Activated naive CD8-positive, alpha-beta T cell (primary cell): ENCODE data around the gene SND1.
"Not testable (repeated sequence)": the region's sequence is repeated elsewhere in the genome, so short reads cannot be mapped to it uniquely, and the experiment has no call there.

Experiments
- H3K27ac Mint-ChIP-seq: one replicate; pipeline ENCODE4 v1.8.0; 2021; ENCODE audit warnings: mixed read lengths
- H3K27me3 Mint-ChIP-seq: one replicate; pipeline ENCODE4 v1.8.0; 2021; ENCODE audit warnings: mixed read lengths
- H3K36me3 Mint-ChIP-seq: one replicate; pipeline ENCODE4 v1.8.0; 2021; ENCODE audit warnings: mixed read lengths
- H3K4me1 Mint-ChIP-seq: one replicate; pipeline ENCODE4 v1.8.0; 2021; ENCODE audit warnings: low read depth, mixed read lengths
- H3K4me3 Mint-ChIP-seq: one replicate; pipeline ENCODE4 v1.8.0; 2021; ENCODE audit warnings: mild to moderate bottlenecking, mixed read lengths
- H3K9me3 Mint-ChIP-seq: one replicate; pipeline ENCODE4 v1.8.0; 2021; ENCODE audit warnings: low read depth, mixed read lengths

SND1 gene

DNA sequence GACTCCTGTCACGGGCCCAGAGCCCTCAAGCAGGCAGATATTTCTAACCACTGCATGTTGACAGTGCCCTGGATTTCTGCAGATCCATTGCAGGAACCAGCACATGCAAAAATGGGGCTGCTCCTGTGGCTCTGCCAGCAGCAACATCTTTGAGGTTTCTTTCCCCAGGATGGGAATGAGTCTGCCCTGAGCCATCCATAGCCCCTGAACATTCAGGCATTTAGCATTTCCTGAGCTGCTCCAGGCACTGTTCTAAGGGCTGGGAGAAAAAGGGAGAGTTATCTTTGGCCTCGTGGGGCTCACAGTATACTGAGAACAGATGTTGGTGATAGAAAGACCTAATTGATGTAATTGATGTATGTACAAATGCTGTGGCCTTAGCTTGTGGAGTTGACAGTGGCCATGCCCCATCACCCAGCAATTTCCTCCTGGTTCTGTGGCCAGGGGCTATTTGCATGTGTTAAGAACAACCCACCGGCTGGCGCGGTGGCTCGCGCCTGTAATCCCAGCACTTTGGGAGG is 445.3 kb downstream of the SND1 start:
- Mint-ChIP-seq H3K27ac (no peak overlapping the region), H3K27me3 (no peaks in the 10 kb centered on the region), H3K4me3 (no peak overlapping the region), H3K9me3 (no peaks in the 10 kb centered on the region), H3K36me3 (peaks cover 10% of the 10 kb centered on the region), H3K4me1 (peaks cover 18% of the 10 kb centered on the region)

DNA sequence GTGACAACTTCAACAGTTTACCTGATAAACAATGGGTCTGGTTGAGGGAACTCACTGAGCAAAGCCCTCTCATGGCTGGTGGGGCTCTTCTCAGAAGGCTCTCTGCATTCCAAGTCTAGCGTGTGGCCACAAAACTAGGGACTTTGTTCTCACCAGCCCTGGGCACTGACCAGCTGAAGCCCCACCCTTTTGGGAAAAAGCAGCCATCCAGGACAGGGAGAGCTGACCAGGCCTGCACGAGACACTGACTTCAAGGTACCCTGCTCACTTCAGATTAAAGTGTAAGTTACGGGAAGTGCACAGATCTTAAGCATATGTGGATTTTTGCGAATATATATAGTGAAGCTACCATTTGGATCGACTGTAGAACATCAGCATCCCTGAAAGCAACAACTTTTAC is 446.6 kb downstream of the SND1 start:
- Mint-ChIP-seq H3K4me3 (no peak overlapping the region), H3K4me1 (peaks cover 27% of the 10 kb centered on the region), H3K9me3 (no peaks in the 10 kb centered on the region), H3K27me3 (no peaks in the 10 kb centered on the region), H3K36me3 (peaks cover 8% of the 10 kb centered on the region), H3K27ac (no peak overlapping the region)

DNA sequence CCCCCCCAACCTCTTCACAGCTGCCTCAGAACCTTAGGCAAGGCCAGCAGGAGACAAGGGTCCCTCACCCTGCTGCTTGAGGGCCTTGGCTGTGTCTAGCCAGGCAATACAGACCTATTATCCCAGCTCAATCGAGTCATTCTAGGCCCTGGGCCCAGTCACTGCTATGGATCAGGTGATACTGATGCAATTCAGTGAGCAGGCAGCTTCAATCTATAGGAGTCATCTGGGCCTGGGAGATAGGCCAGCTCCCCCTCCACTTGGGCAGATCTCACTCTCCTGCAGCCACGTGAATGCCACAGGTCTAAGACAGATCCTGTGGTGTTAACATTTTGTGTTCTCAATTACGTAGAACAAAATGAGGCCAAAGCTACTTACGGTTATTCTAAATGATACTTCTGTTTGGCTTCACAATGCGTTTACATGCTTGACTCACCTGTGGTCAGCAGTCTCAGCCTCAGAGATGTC is 447.2 kb downstream of the SND1 start:
- H3K4me1 Mint-ChIP-seq = peaks cover 29% of the 10 kb centered on the region
- H3K27ac Mint-ChIP-seq = no peak overlapping the region
- H3K36me3 Mint-ChIP-seq = peaks cover 8% of the 10 kb centered on the region
- H3K4me3 Mint-ChIP-seq = no peak overlapping the region
- no peaks in the 10 kb centered on the region for H3K9me3 Mint-ChIP-seq
- H3K27me3 Mint-ChIP-seq = no peaks in the 10 kb centered on the region

DNA sequence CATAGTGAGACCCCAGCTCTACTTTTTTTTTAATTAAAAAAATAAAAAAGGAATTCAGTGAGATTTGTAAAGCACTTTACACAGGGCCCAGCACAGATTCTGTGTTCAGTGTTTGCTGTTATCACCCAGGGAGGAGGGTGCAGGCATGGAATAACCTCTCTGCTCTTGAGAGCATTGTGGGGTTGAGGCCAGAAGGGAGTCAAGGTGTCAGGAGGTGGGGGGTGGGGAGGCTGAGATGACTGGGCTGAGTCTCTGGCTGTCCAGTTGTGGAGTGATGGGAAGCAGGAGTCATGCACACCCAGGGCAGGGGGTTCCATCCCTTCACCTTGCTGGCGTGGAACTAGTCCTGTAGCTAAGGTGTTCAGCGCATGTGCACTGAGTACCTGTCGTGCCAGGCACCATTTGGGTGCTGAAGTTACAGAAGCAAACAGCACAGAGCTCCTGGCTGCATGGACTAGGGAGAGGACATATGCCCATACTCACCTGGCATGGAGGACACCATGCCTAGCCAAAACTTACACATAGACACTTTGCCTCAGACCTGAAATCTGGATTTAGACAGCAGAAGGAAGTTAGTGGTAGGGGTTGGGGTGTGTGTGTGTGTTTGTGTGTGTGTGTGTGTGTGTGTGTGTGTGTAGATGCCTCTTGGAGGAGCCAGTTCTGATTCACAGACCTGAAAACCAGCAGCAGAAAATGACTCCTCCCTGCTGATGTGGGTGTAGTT is 448.4 kb downstream of the SND1 start:
- H3K36me3 Mint-ChIP-seq = peaks cover 8% of the 10 kb centered on the region
- no peak overlapping the region for H3K4me3 Mint-ChIP-seq
- H3K27ac Mint-ChIP-seq = no peak overlapping the region
- peaks cover 35% of the 10 kb centered on the region for H3K4me1 Mint-ChIP-seq
- H3K27me3 Mint-ChIP-seq = peaks cover 2% of the 10 kb centered on the region
- H3K9me3 Mint-ChIP-seq = no peaks in the 10 kb centered on the region

- no peaks in the 10 kb centered on the region for H3K9me3 Mint-ChIP-seq
- peaks cover 4% of the 10 kb centered on the region for H3K36me3 Mint-ChIP-seq
- peaks cover 2% of the 10 kb centered on the region for H3K27me3 Mint-ChIP-seq
- H3K27ac Mint-ChIP-seq = peak overlapping the region; percentile 61
- peaks cover 35% of the 10 kb centered on the region for H3K4me1 Mint-ChIP-seq
- no peak overlapping the region for H3K4me3 Mint-ChIP-seq
Observed at GRCh38 chr7:128100949-128101713, 449.1 kb downstream of the SND1 start.

GRCh38 chr7:128102490-128103291 is 450.7 kb downstream of the SND1 start:
- Mint-ChIP-seq H3K4me1 (peaks cover 47% of the 10 kb centered on the region), H3K27me3 (peaks cover 2% of the 10 kb centered on the region), H3K9me3 (no peaks in the 10 kb centered on the region), H3K27ac (peak overlapping the region; percentile 46), H3K36me3 (no peaks in the 10 kb centered on the region), H3K4me3 (peak overlapping the region; percentile 58)

DNA sequence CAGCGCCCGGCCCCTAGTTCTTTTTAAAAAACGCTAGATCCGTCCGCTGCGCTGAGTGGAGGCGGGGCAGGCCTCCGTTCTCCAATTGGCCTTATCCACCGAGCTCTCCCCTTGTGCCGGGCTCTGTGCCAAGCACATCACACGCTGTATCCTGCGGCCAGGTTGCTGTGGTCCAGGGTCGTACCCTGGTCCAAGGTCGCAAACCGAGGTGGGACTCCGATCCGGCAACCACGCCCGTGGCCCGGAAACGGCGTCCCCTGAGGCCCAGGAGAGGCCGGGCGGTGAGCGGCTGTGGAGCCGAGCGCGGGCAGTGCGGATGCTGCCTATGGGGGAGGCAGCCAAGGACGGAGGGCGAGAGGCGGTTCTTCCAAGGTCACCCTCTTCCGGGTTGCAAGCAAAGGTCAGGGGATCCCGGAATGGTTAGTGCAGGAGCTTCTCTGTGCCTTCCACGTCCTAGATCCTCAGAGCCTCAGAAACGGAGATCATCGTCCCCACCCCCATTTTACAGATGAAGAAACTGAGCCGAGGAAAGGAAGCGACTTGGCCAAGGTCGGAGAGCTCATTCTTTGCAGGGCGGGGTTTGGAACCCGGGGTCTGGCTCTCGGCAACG is 451.6 kb downstream of the SND1 start:
- Mint-ChIP-seq H3K9me3 (no peaks in the 10 kb centered on the region), H3K27me3 (peaks cover 2% of the 10 kb centered on the region), H3K4me3 (peak overlapping the region; percentile 82), H3K36me3 (no peaks in the 10 kb centered on the region), H3K4me1 (peaks cover 53% of the 10 kb centered on the region), H3K27ac (peak overlapping the region; percentile 58)

- H3K27ac Mint-ChIP-seq = peak overlapping the region; percentile 19
- no peaks in the 10 kb centered on the region for H3K9me3 Mint-ChIP-seq
- H3K36me3 Mint-ChIP-seq = no peaks in the 10 kb centered on the region
- peaks cover 59% of the 10 kb centered on the region for H3K4me1 Mint-ChIP-seq
- H3K4me3 Mint-ChIP-seq = peak overlapping the region; percentile 88
- peaks cover 2% of the 10 kb centered on the region for H3K27me3 Mint-ChIP-seq
Observed at GRCh38 chr7:128104108-128104742, 452.2 kb downstream of the SND1 start.

GRCh38 chr7:128105228-128106022 is 453.4 kb downstream of the SND1 start:
- no peaks in the 10 kb centered on the region for H3K36me3 Mint-ChIP-seq
- H3K9me3 Mint-ChIP-seq = no peaks in the 10 kb centered on the region
- no peak overlapping the region for H3K27ac Mint-ChIP-seq
- H3K4me3 Mint-ChIP-seq = no peak overlapping the region
- peaks cover 63% of the 10 kb centered on the region for H3K4me1 Mint-ChIP-seq
- H3K27me3 Mint-ChIP-seq = peaks cover 2% of the 10 kb centered on the region

GRCh38 chr7:128106821-128107220 is 454.8 kb downstream of the SND1 start:
- peaks cover 67% of the 10 kb centered on the region for H3K4me1 Mint-ChIP-seq
- no peaks in the 10 kb centered on the region for H3K9me3 Mint-ChIP-seq
- no peak overlapping the region for H3K4me3 Mint-ChIP-seq
- no peak overlapping the region for H3K27ac Mint-ChIP-seq
- H3K36me3 Mint-ChIP-seq = no peaks in the 10 kb centered on the region
- peaks cover 2% of the 10 kb centered on the region for H3K27me3 Mint-ChIP-seq

DNA sequence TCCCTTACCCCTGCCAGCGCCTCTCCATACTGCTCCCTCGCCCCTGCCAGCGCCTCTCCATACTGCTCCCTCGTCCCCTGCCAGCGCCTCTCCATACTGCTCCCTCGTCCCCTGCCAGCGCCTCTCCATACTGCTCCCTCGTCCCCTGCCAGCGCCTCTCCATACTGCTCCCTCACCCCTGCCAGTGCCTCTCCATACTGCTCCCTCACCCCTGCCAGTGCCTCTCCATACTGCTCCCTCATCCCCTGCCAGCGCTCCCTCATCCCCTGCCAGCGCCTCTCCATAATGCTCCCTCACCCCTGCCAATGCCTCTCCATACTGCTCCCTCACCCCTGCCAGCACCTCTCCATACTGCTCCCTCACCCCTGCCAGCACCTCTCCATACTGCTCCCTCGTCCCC is 455.5 kb downstream of the SND1 start:
- not testable (repeated sequence) for H3K27me3 Mint-ChIP-seq, H3K9me3 Mint-ChIP-seq, H3K36me3 Mint-ChIP-seq, H3K4me3 Mint-ChIP-seq, H3K27ac Mint-ChIP-seq
- peaks cover 72% of the 10 kb centered on the region for H3K4me1 Mint-ChIP-seq

DNA sequence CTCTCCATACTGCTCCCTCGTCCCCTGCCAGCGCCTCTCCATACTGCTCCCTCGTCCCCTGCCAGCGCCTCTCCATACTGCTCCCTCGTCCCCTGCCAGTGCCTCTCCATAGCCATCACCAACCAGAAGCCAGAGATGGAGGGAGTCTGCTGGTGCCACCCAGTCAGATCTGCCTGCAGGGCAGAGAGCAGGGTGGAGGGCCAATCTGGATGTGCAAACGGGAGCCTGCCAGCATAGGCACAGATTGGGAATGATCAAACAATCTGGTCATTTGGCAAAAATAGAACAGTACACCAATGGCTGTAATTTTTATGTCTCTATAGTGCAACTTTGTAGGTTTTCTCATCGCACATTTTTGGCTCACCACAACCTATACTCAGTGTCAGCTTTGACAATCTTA is 456.1 kb downstream of the SND1 start:
- peak overlapping the region; percentile 89 for H3K27ac Mint-ChIP-seq
- H3K27me3 Mint-ChIP-seq = peaks cover 2% of the 10 kb centered on the region
- H3K9me3 Mint-ChIP-seq = no peaks in the 10 kb centered on the region
- no peaks in the 10 kb centered on the region for H3K36me3 Mint-ChIP-seq
- H3K4me3 Mint-ChIP-seq = peak overlapping the region; percentile 84
- peaks cover 74% of the 10 kb centered on the region for H3K4me1 Mint-ChIP-seq

DNA sequence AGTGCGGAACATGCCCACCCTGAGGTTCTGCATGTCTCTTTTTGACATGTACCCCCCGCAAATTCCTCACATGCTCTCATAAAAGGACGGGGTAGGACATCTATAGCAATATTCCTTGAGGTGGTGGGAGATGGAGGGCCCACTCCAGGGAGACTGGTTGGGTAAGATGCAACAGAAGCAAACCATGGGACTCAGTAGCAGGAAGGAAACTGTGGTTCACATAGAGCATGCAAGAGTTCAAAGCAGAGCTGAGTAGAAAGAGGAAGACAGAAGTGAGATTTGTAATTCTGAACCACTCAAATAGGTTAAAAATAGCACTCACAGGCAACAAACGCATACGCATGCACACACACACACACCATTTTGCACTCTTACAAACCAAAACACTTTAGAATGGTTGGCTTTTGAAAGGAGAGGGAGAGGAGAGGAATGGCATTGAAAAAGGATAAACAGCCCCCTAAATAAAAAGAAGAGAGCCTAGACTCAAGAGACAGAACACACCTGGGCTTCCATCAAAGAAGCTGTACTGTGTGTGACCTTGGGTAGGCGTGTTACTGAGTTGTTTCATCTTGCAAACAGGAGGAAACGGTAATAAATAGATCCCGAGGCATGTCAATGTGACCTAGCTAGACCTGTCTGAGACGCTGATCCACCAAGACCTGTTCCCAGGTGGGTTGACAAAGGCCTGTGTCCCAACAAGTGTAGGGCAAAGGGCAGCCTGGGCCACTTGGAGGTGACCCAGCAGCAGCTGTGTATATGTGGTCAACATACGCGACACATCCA is 456.8 kb downstream of the SND1 start:
- Mint-ChIP-seq H3K27me3 (peaks cover 2% of the 10 kb centered on the region), H3K4me3 (peak overlapping the region; percentile 84), H3K36me3 (no peaks in the 10 kb centered on the region), H3K27ac (peak overlapping the region; percentile 89), H3K4me1 (peaks cover 73% of the 10 kb centered on the region), H3K9me3 (no peaks in the 10 kb centered on the region)
